Measurements from ENCODE around the gene MICU1. TPM values are rescaled to one million over a fixed set of nuclear protein-coding genes. Genes with fewer than 3 reads are reported as not detected.

Gene MICU1
- total RNA-seq, 1 experiment from 2014 or later = 89.4 TPM

DNA sequence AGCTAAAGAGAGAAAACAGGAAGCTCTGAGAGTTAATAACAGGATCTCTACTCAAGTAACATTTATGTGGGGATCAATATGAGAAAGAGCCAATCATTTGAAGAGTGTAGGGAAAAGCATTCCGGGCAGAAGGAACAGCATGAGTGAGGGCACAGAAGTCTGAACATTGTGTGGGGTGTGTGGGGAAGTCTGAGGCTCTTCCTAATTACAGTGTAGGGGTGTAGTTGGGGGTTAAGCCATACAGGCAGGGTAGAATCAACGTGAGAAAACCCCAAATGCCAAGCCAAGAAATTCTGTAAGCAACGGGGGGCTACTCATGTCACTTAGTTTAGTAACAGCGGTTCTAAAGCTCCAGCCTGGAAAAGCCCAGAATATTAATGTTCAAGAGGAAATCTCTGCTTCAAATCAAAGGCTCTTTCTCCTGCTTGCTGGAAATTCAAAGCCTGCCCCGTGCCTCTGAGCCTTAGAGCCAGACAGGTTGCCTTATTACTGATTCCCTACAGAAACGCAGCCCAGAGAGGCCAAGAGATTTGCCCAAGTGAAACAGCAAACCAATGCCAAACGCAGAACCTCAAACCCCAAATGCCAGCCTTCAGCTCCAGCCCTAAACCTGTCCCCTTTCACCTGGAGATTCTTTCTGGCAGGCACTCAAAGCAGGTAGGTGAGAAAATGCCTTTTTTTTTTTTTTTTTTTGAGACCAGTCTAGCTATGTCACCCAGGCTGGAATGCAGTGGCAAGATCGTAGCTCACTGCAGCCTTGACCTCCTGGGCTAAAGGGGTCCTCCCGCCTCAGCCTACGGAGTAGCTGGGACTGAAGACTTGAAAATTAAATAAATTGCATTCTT lies 307.2 kb downstream of the MICU1 start:
- Mint-ChIP-seq H3K27ac (ENCODE audit: unreplicated experiment) (peak overlapping the region; percentile 98), H3K27me3 (ENCODE audit: unreplicated experiment) (no peaks in the 10 kb centered on the region), H3K4me3 (ENCODE audit: low read depth, unreplicated experiment) (peak overlapping the region; percentile 46), H3K4me1 (ENCODE audit: low read depth, unreplicated experiment) (peaks cover 81% of the 10 kb centered on the region), H3K36me3 (ENCODE audit: insufficient read depth, unreplicated experiment) (peaks cover 49% of the 10 kb centered on the region), H3K9me3 (ENCODE audit: low read depth, unreplicated experiment) (no peaks in the 10 kb centered on the region)
- intact Hi-C loops (cut with micrococcal nuclease; ENCODE audit: unreplicated experiment) = no loop called here
- TF ChIP-seq, protein P1, sequence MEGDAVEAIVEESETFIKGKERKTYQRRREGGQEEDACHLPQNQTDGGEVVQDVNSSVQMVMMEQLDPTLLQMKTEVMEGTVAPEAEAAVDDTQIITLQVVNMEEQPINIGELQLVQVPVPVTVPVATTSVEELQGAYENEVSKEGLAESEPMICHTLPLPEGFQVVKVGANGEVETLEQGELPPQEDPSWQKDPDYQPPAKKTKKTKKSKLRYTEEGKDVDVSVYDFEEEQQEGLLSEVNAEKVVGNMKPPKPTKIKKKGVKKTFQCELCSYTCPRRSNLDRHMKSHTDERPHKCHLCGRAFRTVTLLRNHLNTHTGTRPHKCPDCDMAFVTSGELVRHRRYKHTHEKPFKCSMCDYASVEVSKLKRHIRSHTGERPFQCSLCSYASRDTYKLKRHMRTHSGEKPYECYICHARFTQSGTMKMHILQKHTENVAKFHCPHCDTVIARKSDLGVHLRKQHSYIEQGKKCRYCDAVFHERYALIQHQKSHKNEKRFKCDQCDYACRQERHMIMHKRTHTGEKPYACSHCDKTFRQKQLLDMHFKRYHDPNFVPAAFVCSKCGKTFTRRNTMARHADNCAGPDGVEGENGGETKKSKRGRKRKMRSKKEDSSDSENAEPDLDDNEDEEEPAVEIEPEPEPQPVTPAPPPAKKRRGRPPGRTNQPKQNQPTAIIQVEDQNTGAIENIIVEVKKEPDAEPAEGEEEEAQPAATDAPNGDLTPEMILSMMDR (IDR thresholded peaks at IDR 0.05; ENCODE audit: unreplicated experiment) = no peak
- CTCF ChIA-PET = interaction anchor here (0.6 to 4.2 kb wide), 7 partner anchors 10 to 1181 kb away, joined by 3 to 53 read pairs (median 5); no protein-coding TSS in a partner anchor
- no peak for DNase-seq
- BruUV-seq (replicated peaks) = TSS peak; percentile 83

Other genes with a start within 250 kb of the MICU1 start
- 70.2 and 96.6 TPM in 2 replicates for gene MCU, start 66.1 kb upstream of the MICU1 start, total RNA-seq (2022)

Data from Calu3 (cell line).